DOHH2 (cell line): ENCODE measurements around the gene KIRREL3.

Experiments
- CTCF ChIP-seq: fragments of 200-600 bp; sonication (generic); IDR thresholded peaks from one replicate; pipeline ENCODE4 v1.5.1; 2014; ENCODE audit warnings: antibody characterized with exemption, mild to moderate bottlenecking, low read depth, low read length; ENCODE audit not compliant: poor library complexity, severe bottlenecking
- EZH2phosphoT487 ChIP-seq: fragments of 200-600 bp; sonication (generic); IDR thresholded peaks from 2 replicates; pipeline ENCODE4 v1.6.1; 2017; ENCODE audit warnings: borderline replicate concordance, mild to moderate bottlenecking, antibody characterized with exemption, low read length, moderate library complexity, mixed read lengths

DNA sequence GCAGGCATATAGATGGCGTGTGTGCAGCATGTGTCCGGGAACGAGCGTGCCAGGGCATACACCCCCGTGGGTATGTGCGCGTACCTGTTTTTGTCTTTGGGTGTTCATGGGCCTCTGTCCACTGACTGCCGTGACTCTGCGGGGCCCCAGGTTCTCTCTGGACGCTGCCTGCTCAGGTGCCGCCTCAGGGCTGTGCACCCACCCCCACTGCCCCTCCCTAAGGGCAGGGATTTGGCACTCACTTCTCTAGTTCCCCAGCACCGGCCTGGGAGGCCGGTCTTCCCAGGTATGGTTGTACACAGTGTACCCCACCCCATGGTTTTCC is 533.6 kb downstream of the KIRREL3 start:
- TF ChIP-seq CTCF (no peak), EZH2phosphoT487 (no peak)
